Epithelial cell of esophagus (primary cell): ENCODE data around the gene RANBP3.

Source experiments
- DNase-seq: peaks from one replicate; pipeline ENCODE4 v3.0.0; 2010; ENCODE audit warnings: low read depth
- H3K4me3 ChIP-seq: 2 replicates; pipeline ENCODE4 v1.5.1; 2011; ENCODE audit warnings: mild to moderate bottlenecking, low read length, control low read depth
- CTCF ChIP-seq: IDR thresholded peaks from 2 replicates; pipeline ENCODE4 v1.5.1; 2011; ENCODE audit warnings: low read depth, mild to moderate bottlenecking, low read length, control low read depth, inconsistent platforms; ENCODE audit not compliant: insufficient read depth; ENCODE audit errors: missing control alignments

The RANBP3 gene

DNA sequence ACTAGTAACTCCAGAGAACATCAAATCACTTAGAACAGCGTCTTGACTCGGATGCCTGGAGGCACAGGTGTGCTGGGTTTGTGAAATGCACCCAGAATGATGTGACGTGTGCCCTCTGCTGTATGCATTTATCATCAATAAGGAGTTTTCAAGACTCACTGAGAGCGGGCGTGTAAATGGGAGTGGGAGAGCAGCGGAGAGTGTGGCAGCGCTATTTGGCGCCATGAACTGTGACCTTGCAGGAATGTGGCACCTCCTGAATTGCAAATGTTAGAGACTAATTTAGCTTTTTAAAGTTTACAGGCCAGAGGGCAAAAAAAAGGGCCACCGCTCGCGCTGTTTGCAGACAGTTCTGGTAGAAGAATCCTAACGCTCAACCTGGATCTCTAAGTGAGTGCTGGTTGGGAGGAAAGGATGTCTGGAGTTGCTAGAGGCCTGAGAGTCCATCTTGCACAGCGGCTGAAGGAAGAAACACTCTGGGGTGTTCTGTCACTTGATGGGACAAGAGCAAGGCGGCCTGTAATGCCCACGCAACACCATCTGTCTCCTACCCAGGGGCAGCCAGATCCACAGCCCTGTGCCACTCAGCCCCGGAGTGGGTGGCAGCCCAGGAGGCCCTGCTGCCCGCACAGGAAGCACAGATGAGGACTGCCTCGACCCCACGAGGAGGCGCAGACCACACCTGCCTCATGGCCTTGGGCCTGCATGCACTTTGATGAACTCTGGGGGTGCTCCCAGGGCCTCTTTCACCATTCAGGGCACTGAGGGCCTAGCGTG lies 19.7 kb downstream of the RANBP3 start:
- no peak overlapping the region for H3K4me3 ChIP-seq
- DNase-seq: peak; percentile 43
- TF ChIP-seq CTCF: no peak

GRCh38 chr19:5957170-5957569 lies 20.8 kb downstream of the RANBP3 start:
- no peak overlapping the region for H3K4me3 ChIP-seq
- peak; percentile 69 for DNase-seq
- no peak for TF ChIP-seq CTCF

GRCh38 chr19:5956728-5957127 lies 21.2 kb downstream of the RANBP3 start:
- DNase-seq: no peak
- no peak for TF ChIP-seq CTCF
- H3K4me3 ChIP-seq: no peak overlapping the region

DNA sequence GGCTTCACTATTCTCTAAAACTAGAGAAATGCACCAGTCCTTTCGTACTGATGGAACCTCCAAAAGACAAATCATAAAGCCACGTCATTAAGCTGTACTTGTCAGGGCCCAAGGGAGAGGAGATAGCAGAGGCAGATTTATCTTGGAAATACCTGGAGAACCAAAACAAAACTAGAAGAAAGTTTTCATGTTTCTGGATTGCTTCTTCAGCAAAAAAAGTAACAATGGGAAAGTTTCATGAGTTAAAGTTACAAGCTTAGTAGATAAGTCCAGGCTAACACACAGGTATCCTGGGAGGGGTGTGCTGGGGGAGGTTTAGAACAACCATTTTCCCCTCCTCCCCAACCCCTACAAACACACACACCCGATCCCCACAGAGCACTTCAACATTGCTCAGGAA lies 21.6 kb downstream of the RANBP3 start:
- DNase-seq: no peak

DNA sequence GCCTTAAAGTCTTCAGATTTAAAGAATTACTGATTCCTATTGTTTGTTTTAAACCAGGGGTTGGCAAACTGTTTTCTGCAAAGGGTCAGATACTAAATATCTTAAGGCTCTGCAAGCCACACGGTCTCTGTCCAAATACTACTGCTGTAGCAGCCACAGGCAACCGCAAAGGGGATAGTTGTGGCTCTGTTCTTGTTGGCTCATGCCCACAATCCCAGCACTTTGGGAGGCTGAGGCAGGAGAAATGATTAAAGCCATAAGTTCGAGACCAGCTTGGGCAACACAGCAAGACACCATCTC lies 22.4 kb downstream of the RANBP3 start:
- no peak for DNase-seq
- TF ChIP-seq CTCF: no peak
- no peak overlapping the region for H3K4me3 ChIP-seq

More for the DNA sequence above, 21.6 kb downstream of the RANBP3 start:
- no peak for TF ChIP-seq CTCF
- no peak overlapping the region for H3K4me3 ChIP-seq

GRCh38 chr19:5954293-5954692 lies 23.6 kb downstream of the RANBP3 start:
- TF ChIP-seq CTCF: no peak
- no peak overlapping the region for H3K4me3 ChIP-seq
- no peak for DNase-seq

GRCh38 chr19:5953680-5954213 lies 24.2 kb downstream of the RANBP3 start:
- DNase-seq: peak; percentile 23
- no peak overlapping the region for H3K4me3 ChIP-seq
- no peak for TF ChIP-seq CTCF
